Gastroesophageal sphincter (tissue), 3 donors: ENCODE results near the gene SAP25.

Experiments
- POLR2A ChIP-seq, 2 donors: fragments of 450-650 bp; IDR thresholded peaks; one replicate each; pipeline ENCODE4 v1.6.1; 2017; ENCODE audit warnings: antibody characterized with exemption in 2 of 2, mild to moderate bottlenecking in 2 of 2, moderate library complexity in 1 of 2
- TF ChIP-seq, protein P1 (sequence below), 4 experiments: fragments of 200-600 bp in 2 of 4; fragments of 450-650 bp in 2 of 4; sonication (generic) in 1 of 4; IDR thresholded peaks; one replicate each; pipeline ENCODE4 v1.5.1; 2017 to 2019; ENCODE audit warnings: antibody characterized with exemption in 4 of 4, mild to moderate bottlenecking in 2 of 4, moderate library complexity in 2 of 4

GRCh38 chr7:100584683-100585510 lies 11.2 kb upstream of the SAP25 start:
- TF ChIP-seq, protein P1, sequence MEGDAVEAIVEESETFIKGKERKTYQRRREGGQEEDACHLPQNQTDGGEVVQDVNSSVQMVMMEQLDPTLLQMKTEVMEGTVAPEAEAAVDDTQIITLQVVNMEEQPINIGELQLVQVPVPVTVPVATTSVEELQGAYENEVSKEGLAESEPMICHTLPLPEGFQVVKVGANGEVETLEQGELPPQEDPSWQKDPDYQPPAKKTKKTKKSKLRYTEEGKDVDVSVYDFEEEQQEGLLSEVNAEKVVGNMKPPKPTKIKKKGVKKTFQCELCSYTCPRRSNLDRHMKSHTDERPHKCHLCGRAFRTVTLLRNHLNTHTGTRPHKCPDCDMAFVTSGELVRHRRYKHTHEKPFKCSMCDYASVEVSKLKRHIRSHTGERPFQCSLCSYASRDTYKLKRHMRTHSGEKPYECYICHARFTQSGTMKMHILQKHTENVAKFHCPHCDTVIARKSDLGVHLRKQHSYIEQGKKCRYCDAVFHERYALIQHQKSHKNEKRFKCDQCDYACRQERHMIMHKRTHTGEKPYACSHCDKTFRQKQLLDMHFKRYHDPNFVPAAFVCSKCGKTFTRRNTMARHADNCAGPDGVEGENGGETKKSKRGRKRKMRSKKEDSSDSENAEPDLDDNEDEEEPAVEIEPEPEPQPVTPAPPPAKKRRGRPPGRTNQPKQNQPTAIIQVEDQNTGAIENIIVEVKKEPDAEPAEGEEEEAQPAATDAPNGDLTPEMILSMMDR (IDR thresholded peaks at IDR 0.05) = no peak
- TF ChIP-seq POLR2A (IDR thresholded peaks at IDR 0.05) = no peak
